ENCODE data around the gene CAPZA2.
"Not testable (repeated sequence)": the region's sequence is repeated elsewhere in the genome, so short reads cannot be mapped to it uniquely, and the experiment has no call there.

The CAPZA2 gene

GRCh38 chr7:116862234-116862950 lies at the start of gene CAPZA2:
TSS of gene CAPZA2 (plus strand) at chr7:116862587. CDS start at chr7:116862612, 25 bp downstream.
- peak; percentile 64 to 93 for DNase-seq

GRCh38 chr7:116812860-116813259 lies 49.5 kb upstream of the CAPZA2 start:
- DNase-seq = no peak

- not testable (repeated sequence) for DNase-seq
Measured at GRCh38 chr7:116813371-116813770, 49.0 kb upstream of the CAPZA2 start.

GRCh38 chr7:116815041-116815440 lies 47.3 kb upstream of the CAPZA2 start:
- DNase-seq = no peak

- DNase-seq = no peak
Measured at GRCh38 chr7:116820149-116820548, 42.2 kb upstream of the CAPZA2 start.

GRCh38 chr7:116821647-116822046 lies 40.7 kb upstream of the CAPZA2 start:
- not testable (repeated sequence) for DNase-seq

- no peak for DNase-seq
Measured at GRCh38 chr7:116824449-116824848, 37.9 kb upstream of the CAPZA2 start.

- no peak for DNase-seq
Measured at GRCh38 chr7:116828281-116828680, 34.1 kb upstream of the CAPZA2 start.

- DNase-seq = no peak
Measured at GRCh38 chr7:116829041-116829440, 33.3 kb upstream of the CAPZA2 start.

- DNase-seq = no peak
Measured at GRCh38 chr7:116829493-116829892, 32.9 kb upstream of the CAPZA2 start.

GRCh38 chr7:116832692-116833091 lies 29.7 kb upstream of the CAPZA2 start:
- DNase-seq = no peak

GRCh38 chr7:116834815-116835504 lies 27.4 kb upstream of the CAPZA2 start:
- peak in 1 of 2 experiments; percentile 2 for DNase-seq

GRCh38 chr7:116836048-116836447 lies 26.3 kb upstream of the CAPZA2 start:
- DNase-seq = no peak

- no peak for DNase-seq
Measured at GRCh38 chr7:116836911-116837310, 25.5 kb upstream of the CAPZA2 start.

- DNase-seq = no peak
Measured at GRCh38 chr7:116837586-116837985, 24.8 kb upstream of the CAPZA2 start.

- no peak for DNase-seq
Measured at GRCh38 chr7:116840256-116840655, 22.1 kb upstream of the CAPZA2 start.

GRCh38 chr7:116842371-116842770 lies 20.0 kb upstream of the CAPZA2 start:
- DNase-seq = no peak

GRCh38 chr7:116843378-116843777 lies 19.0 kb upstream of the CAPZA2 start:
- no peak for DNase-seq

GRCh38 chr7:116851175-116851574 lies 11.2 kb upstream of the CAPZA2 start:
- no peak for DNase-seq

- no peak for DNase-seq
Measured at GRCh38 chr7:116851671-116852070, 10.7 kb upstream of the CAPZA2 start.

GRCh38 chr7:116854132-116854531 lies 8.3 kb upstream of the CAPZA2 start:
- no peak for DNase-seq

- no peak for DNase-seq
Measured at GRCh38 chr7:116857052-116857451, 5.3 kb upstream of the CAPZA2 start.

GRCh38 chr7:116859323-116859722 lies 3.1 kb upstream of the CAPZA2 start:
- no peak for DNase-seq

GRCh38 chr7:116861717-116862116 lies 670 bp upstream of the CAPZA2 start:
- DNase-seq = no peak
